ENCODE results near the gene IFI16.

DNA sequence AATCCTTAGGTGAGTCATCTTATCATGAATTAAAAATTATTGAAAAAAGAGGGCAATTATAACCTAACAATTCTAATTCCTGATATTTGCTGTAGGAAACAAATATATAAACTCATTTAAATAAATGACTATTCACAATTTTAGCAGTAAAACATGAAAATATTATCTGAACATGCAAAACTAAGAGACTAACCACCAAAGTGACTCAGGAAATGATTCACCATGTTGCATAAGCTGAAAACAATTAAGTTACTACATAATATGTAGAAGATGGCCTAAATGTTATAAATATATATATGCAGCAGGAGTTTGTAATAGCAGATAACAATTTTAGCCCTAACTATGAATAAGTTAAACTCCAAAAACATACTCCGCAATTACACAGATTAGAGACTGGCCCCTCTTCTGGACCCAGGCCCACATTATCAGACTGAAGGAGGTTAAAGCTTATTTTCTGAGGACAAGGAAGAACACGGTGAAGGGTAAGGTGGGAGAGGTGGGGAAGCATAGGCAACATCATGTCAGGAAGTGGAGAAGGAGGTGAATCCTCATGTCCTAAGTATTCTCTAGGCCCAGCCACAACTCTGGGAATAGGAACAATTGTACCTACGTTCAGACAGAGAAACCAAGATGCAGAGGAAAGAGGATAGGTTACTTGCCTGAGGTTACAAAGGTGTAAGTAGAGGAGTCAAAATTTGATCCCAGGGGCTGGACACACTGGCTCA, 82.5 kb downstream of the IFI16 start:
- TF ChIP-seq, protein P1, sequence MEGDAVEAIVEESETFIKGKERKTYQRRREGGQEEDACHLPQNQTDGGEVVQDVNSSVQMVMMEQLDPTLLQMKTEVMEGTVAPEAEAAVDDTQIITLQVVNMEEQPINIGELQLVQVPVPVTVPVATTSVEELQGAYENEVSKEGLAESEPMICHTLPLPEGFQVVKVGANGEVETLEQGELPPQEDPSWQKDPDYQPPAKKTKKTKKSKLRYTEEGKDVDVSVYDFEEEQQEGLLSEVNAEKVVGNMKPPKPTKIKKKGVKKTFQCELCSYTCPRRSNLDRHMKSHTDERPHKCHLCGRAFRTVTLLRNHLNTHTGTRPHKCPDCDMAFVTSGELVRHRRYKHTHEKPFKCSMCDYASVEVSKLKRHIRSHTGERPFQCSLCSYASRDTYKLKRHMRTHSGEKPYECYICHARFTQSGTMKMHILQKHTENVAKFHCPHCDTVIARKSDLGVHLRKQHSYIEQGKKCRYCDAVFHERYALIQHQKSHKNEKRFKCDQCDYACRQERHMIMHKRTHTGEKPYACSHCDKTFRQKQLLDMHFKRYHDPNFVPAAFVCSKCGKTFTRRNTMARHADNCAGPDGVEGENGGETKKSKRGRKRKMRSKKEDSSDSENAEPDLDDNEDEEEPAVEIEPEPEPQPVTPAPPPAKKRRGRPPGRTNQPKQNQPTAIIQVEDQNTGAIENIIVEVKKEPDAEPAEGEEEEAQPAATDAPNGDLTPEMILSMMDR (IDR thresholded peaks at IDR 0.05) = no peak
- no peak for TF ChIP-seq POLR2A (IDR thresholded peaks at IDR 0.05)

Data from Peyer's patch (tissue), 4 donors.